GM12874 (cell line): ENCODE results near the gene COG4.

Experiments
- TF ChIP-seq, protein P1 (sequence below): IDR thresholded peaks from 2 replicates; pipeline ENCODE4 v1.5.1; 2011; ENCODE audit warnings: low read depth, mild to moderate bottlenecking, control low read depth, low read length, moderate library complexity; ENCODE audit not compliant: insufficient read depth

Gene COG4

GRCh38 chr16:70523743-70524398, 517 bp upstream of the COG4 start, which contains the start of gene SF3B3:
TSS of gene SF3B3 (plus strand) at chr16:70523816. CDS start at chr16:70526657, 2,841 bp downstream.
- TF ChIP-seq, protein P1, sequence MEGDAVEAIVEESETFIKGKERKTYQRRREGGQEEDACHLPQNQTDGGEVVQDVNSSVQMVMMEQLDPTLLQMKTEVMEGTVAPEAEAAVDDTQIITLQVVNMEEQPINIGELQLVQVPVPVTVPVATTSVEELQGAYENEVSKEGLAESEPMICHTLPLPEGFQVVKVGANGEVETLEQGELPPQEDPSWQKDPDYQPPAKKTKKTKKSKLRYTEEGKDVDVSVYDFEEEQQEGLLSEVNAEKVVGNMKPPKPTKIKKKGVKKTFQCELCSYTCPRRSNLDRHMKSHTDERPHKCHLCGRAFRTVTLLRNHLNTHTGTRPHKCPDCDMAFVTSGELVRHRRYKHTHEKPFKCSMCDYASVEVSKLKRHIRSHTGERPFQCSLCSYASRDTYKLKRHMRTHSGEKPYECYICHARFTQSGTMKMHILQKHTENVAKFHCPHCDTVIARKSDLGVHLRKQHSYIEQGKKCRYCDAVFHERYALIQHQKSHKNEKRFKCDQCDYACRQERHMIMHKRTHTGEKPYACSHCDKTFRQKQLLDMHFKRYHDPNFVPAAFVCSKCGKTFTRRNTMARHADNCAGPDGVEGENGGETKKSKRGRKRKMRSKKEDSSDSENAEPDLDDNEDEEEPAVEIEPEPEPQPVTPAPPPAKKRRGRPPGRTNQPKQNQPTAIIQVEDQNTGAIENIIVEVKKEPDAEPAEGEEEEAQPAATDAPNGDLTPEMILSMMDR = no peak

DNA sequence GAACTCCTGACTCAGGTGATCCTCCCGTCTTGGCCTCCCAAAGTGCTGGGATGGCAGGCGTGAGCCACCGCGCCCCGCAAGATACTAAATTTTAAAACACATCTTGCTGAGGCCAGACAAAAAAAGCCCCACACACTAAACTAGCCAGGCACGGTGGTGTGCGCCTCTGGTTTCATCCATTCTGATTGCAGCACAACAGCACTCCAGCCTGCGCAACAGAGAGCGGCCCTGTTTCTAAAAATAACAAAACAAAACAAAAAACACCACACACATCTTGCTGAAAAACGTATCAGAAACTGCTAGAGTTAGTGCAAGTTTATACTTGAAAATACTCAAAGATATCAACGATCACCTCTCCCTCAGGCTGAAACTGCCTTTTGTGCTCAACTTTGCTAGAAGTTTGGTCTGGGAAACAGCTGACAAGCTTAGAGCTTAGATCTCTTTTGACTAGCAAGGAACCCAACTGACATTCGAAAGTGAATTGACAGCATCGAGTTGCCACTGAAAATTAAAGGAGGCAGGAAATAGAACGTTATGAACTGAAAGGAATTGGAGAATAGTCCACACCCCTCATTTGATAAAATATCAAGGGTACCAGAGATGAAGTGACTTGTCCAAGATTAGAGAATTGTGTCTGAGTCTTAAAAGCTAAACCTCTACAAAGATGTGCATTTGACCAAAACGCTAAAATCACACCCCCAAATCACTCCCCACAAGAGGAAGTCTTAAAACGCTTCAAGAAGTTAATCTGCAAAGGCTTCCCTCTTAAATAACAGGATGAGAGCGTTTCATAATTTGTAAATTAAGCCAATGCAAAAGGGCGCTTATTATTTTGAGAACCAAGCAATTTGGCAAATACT, 908 bp downstream of the COG4 start:
- TF ChIP-seq, protein P1 = no peak

DNA sequence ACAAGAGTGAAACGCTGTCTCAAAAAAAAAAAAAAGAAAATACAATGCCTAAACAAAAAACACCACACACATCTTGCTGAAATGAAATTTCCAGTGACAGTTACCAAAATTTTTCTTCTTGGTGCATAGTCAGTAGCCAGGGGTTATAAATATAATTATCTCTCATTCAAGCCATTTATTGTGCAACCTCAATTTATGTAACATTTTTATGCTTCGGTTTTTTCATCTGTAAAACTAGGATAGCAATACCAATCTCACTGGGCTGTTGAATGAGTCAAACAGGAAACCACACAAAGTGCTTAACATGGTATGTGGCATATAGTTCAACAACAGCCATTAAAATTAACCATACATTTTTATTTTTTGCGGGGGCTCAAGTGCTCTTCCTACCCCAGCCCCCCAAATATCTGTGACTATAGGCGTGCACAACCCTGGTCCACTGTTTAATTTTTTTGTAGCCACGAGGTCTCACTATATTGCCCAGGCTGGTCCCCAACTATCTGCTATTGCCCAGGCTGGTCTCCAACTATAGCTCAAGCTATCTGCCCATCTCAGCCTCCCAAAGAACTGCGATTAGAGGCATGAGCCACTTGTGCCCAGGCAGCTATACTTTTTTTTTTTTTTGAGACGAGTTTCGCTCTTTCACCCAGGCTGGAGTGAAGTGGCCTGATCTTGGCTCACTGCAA, 2.6 kb downstream of the COG4 start:
- TF ChIP-seq, protein P1 = no peak

- TF ChIP-seq, protein P1 = no peak
Measured at GRCh38 chr16:70512456-70512855, 10.9 kb downstream of the COG4 start.

- TF ChIP-seq, protein P1 = no peak
Measured at GRCh38 chr16:70511833-70512232, 11.5 kb downstream of the COG4 start.

- TF ChIP-seq, protein P1 = no peak
Measured at GRCh38 chr16:70510216-70510615, 13.1 kb downstream of the COG4 start.

DNA sequence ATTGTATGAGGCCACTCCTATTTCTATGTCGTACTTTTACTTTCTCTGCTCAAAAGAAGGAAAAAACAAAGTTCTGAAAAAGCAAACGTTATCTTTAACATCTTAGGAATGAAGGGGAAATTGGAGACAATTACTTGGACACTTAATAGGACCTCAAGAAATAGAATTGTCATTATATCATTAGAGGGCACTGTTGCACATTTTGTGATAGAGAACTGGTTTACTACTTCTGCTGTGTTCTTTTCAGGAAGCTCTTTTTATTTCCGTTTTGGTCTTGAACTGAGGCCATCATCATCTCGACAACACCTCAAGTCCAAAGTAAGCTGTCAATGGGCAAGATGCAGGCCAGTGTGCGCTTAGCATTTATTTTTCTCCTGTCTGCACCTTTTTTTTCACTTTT, 14.6 kb downstream of the COG4 start:
- TF ChIP-seq, protein P1 = no peak
